Fibroblast of lung (primary cell): Measurements from ENCODE around the gene TMEM266. TPM values are rescaled to one million over a fixed set of nuclear protein-coding genes. Genes with fewer than 3 reads are reported as not detected.
"Not testable (repeated sequence)": the region's sequence is repeated elsewhere in the genome, so short reads cannot be mapped to it uniquely, and the experiment has no call there.

ENCODE experiments used
- DNase-seq, 2 donors: peaks; one replicate each; pipeline versions ENCODE4 v3.0.0 to v3.0.0-alpha.2; 2010; ENCODE audit warnings: low read depth in 2 of 2
- H2AFZ ChIP-seq: 2 replicates; pipeline ENCODE4 v1.5.1; 2012; ENCODE audit warnings: low read length, control low read depth, inconsistent platforms
- H3K27ac ChIP-seq: 2 replicates; pipeline ENCODE4 v1.5.1; 2011; ENCODE audit warnings: low read length, control low read depth; ENCODE audit not compliant: insufficient read depth
- H3K27me3 ChIP-seq: 2 replicates; pipeline ENCODE4 v1.5.1; 2011; ENCODE audit warnings: mild to moderate bottlenecking, low read length; ENCODE audit not compliant: control insufficient read depth, insufficient read depth
- H3K36me3 ChIP-seq: 2 replicates; pipeline ENCODE4 v1.5.1; 2011; ENCODE audit warnings: low read length; ENCODE audit not compliant: control insufficient read depth, insufficient read depth
- H3K4me1 ChIP-seq: 2 replicates; pipeline ENCODE4 v1.5.1; 2011; ENCODE audit warnings: low read length; ENCODE audit not compliant: control insufficient read depth, insufficient read depth; ENCODE audit errors: extremely low read depth
- H3K4me2 ChIP-seq: 2 replicates; pipeline ENCODE4 v1.5.1; 2011; ENCODE audit warnings: low read length, control low read depth; ENCODE audit not compliant: insufficient read depth; ENCODE audit errors: extremely low read depth
- H3K4me3 ChIP-seq, 4 experiments: fragments of 200-600 bp in 1 of 4; sonication (generic) in 1 of 4; replicated peaks in 1 of 4; 2 replicates each; pipeline ENCODE4 v1.5.1; 2011 to 2016; ENCODE audit warnings: low read length in 4 of 4, low read depth in 3 of 4, mild to moderate bottlenecking in 3 of 4, control low read depth in 2 of 4, inconsistent platforms in 1 of 4, mixed read lengths in 1 of 4; ENCODE audit not compliant: insufficient read depth in 1 of 4; ENCODE audit errors: control extremely low read depth in 1 of 4
- H3K79me2 ChIP-seq: 2 replicates; pipeline ENCODE4 v1.5.1; 2012; ENCODE audit warnings: mild to moderate bottlenecking, low read length, inconsistent platforms; ENCODE audit not compliant: control insufficient read depth, insufficient read depth
- H3K9ac ChIP-seq: 2 replicates; pipeline ENCODE4 v1.5.1; 2011; ENCODE audit warnings: mild to moderate bottlenecking, low read length, control low read depth; ENCODE audit not compliant: insufficient read depth
- H3K9me3 ChIP-seq: 2 replicates; pipeline ENCODE4 v1.5.1; 2012; ENCODE audit warnings: low read depth, low read length; ENCODE audit not compliant: control insufficient read depth, insufficient read depth
- H4K20me1 ChIP-seq: 2 replicates; pipeline ENCODE4 v1.5.1; 2011; ENCODE audit warnings: low read length; ENCODE audit not compliant: control insufficient read depth, insufficient read depth; ENCODE audit errors: extremely low read depth
- EZH2 ChIP-seq: IDR thresholded peaks from 2 replicates; pipeline ENCODE4 v1.5.1; 2012; ENCODE audit warnings: low read length, control low read depth, mild to moderate bottlenecking; ENCODE audit errors: missing control alignments
- polyA plus RNA-seq, 2 donors: library from polyadenylated mRNA; depleted of rRNA in 1 of 2; stranded (reverse) in 1 of 2; unstranded in 1 of 2; fragments of >200 nt; gene quantifications; 2 replicates each; pipeline ENCODE4 v1.2.1, GENCODE V29; 2011 to 2012; ENCODE audit warnings: missing spikeins in 1 of 2
- total RNA-seq: library from RNA; depleted of rRNA; stranded (reverse); fragments of >200 nt; gene quantifications from 2 replicates; pipeline ENCODE4 v1.2.1, GENCODE V29; 2014
- TF ChIP-seq, protein P1 (sequence below), 2 donors: IDR thresholded peaks in 1 of 2; conservative IDR thresholded peaks in 1 of 2; 1 replicate in 1 of 2; 2 replicates in 1 of 2; pipeline ENCODE4 v1.5.1; 2011 to 2012; ENCODE audit warnings: low read length in 2 of 2, control low read depth in 1 of 2, inconsistent platforms in 1 of 2, low read depth in 1 of 2, mild to moderate bottlenecking in 1 of 2

TMEM266 gene
- total and polyA plus RNA-seq, 2 donors (not counting 1 experiment from before 2014, with no cell fraction given) = 0.09 to 0.33 TPM

DNA sequence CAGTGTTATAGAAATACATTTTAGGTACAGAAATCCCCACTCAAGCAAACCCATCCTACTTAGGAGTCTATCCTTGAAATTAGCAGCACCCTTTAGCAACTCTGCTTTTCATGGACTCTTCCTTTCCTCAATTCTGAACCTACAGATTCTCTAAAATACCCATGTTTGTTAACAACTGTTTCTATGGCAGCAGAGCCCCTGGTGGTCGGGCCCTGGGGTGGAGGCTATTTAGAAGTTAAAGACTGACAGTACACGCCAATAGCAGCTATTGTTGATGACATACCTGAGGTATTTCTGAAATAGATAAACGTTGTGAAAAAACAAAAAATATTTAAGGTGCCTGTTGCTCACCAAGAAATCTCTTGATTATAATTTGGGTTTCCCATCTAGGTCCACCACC is 24.2 kb upstream of the TMEM266 start:
- Histone ChIP-seq H4K20me1 (no peaks in the 10 kb centered on the region), H3K4me3 (no peak overlapping the region), H3K79me2 (no peaks in the 10 kb centered on the region), H3K36me3 (no peaks in the 10 kb centered on the region), H3K27ac (no peak overlapping the region), H3K9me3 (no peaks in the 10 kb centered on the region), H2AFZ (no peak overlapping the region), H3K9ac (no peak overlapping the region), H3K4me1 (no peaks in the 10 kb centered on the region), H3K4me2 (no peak overlapping the region), H3K27me3 (no peaks in the 10 kb centered on the region)
- TF ChIP-seq EZH2 = no peak
- TF ChIP-seq, protein P1, sequence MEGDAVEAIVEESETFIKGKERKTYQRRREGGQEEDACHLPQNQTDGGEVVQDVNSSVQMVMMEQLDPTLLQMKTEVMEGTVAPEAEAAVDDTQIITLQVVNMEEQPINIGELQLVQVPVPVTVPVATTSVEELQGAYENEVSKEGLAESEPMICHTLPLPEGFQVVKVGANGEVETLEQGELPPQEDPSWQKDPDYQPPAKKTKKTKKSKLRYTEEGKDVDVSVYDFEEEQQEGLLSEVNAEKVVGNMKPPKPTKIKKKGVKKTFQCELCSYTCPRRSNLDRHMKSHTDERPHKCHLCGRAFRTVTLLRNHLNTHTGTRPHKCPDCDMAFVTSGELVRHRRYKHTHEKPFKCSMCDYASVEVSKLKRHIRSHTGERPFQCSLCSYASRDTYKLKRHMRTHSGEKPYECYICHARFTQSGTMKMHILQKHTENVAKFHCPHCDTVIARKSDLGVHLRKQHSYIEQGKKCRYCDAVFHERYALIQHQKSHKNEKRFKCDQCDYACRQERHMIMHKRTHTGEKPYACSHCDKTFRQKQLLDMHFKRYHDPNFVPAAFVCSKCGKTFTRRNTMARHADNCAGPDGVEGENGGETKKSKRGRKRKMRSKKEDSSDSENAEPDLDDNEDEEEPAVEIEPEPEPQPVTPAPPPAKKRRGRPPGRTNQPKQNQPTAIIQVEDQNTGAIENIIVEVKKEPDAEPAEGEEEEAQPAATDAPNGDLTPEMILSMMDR (conservative IDR thresholded peaks at IDR 0.05 in 1 of 2, IDR thresholded peaks at IDR 0.05 in 1 of 2; ENCODE audit: low read depth in 1 of 2, low read length in 2 of 2) = no peak
- DNase-seq = no peak

DNA sequence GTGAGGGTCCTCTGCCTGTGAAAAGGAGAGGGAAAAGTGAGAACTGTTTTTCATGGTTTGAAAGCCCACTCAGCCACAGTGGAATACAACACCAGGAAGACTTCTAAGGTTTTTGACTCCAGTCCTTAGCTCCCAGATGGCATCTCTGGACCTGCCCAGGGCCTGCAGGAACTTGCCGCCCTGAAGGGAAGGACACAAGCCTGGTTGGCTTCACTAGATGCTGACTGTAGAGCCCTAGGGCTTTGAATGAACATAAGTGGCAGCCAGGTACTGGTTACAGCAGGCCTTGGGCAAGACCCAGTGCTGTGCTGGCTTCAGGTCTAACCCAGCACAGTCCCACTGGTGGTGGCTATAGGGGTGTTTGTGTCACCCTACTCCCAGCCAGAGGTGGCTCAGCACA is 21.3 kb upstream of the TMEM266 start:
- Histone ChIP-seq H3K4me3 (no peak overlapping the region), H3K9ac (no peak overlapping the region), H4K20me1 (no peaks in the 10 kb centered on the region), H3K27ac (no peak overlapping the region), H3K27me3 (no peaks in the 10 kb centered on the region), H3K4me2 (no peak overlapping the region), H3K9me3 (no peaks in the 10 kb centered on the region), H2AFZ (no peak overlapping the region), H3K4me1 (no peaks in the 10 kb centered on the region), H3K79me2 (no peaks in the 10 kb centered on the region), H3K36me3 (no peaks in the 10 kb centered on the region)
- DNase-seq = no peak
- TF ChIP-seq, protein P1 (conservative IDR thresholded peaks at IDR 0.05 in 1 of 2, IDR thresholded peaks at IDR 0.05 in 1 of 2; ENCODE audit: low read depth in 1 of 2, low read length in 2 of 2) = no peak
- TF ChIP-seq EZH2 = no peak

DNA sequence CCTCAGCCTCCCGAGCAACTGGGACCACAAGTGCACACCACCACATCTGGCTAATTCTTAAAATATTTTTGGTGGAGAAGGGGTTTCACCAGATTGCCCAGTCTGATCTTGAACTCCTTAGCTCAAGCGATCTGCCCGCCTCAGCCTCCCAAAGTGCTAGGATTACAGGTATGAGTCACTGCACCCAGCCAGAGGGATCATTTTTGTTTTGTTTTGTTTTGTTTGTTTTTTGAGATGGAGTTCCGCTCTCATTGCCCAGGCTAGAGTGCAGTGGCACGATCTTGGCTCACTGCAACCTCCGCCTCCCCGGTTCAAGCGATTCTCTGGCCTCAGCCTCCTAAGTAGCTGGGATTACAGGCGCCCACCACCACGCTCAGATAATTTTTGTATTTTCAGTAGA is 5.6 kb upstream of the TMEM266 start:
- not testable (repeated sequence) for DNase-seq, H3K4me1 ChIP-seq, H3K4me2 ChIP-seq, H3K9me3 ChIP-seq, H4K20me1 ChIP-seq, H3K36me3 ChIP-seq, H3K9ac ChIP-seq, H3K4me3 ChIP-seq, H2AFZ ChIP-seq, H3K79me2 ChIP-seq, H3K27ac ChIP-seq
- H3K27me3 ChIP-seq = peaks cover 11% of the 10 kb centered on the region
